SH-SY5Y (cell line): ENCODE measurements around the gene SLC41A3.

ENCODE experiments used
- GATA2 ChIP-seq: IDR thresholded peaks from 2 replicates; pipeline ENCODE4 v1.6.1; 2011; ENCODE audit warnings: mild to moderate bottlenecking, low read depth, low read length
- GATA3 ChIP-seq: IDR thresholded peaks from 2 replicates; pipeline ENCODE4 v1.6.1; 2011; ENCODE audit warnings: low read depth, mild to moderate bottlenecking, low read length, moderate library complexity

DNA sequence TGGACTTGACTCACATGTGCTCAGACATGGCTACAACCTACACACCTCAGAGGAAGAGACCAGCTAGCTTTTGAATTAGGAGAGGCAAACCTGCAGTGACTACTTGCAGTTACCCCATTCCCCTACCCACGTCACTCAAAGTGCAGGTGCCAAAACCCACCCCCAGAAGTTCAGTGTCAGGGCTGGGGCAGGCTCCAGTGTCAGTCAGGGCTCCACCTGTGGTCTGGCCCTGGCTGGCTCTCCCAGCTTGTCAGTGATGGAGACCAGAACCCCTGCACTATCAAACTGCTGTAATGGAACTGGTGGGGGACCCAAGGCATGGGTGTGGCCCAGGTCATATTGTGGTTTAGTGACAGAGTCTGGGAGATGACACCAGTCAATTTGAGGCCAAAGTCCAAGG lies 32.6 kb upstream of the SLC41A3 start:
- TF ChIP-seq GATA2 (no peak), GATA3 (no peak)
